DND-41 (cell line): Measurements from ENCODE around the gene CYP27B1.

Experiments
- ATAC-seq: fragments of 200-7000 bp; cut with Tn5 transposase; 3 replicates; pipeline ENCODE4 v1.9.1; 2021; ENCODE audit warnings: low read depth; ENCODE audit not compliant: insufficient read depth
- DNase-seq: peaks from one replicate; pipeline ENCODE4 v3.0.0-alpha.2; 2020
- H2AFZ ChIP-seq: 2 replicates; pipeline ENCODE4 v1.6.0; 2012; ENCODE audit warnings: low read depth, low read length
- H3K27ac ChIP-seq: 2 replicates; pipeline ENCODE4 v1.5.1; 2012; ENCODE audit warnings: low read length, inconsistent platforms
- H3K27me3 ChIP-seq: fragments of 200-600 bp; sonication (generic); 2 replicates; pipeline ENCODE4 v1.6.0; 2012; ENCODE audit warnings: low read length, mild to moderate bottlenecking, inconsistent platforms; ENCODE audit not compliant: insufficient read depth, poor library complexity
- H3K36me3 ChIP-seq: 2 replicates; pipeline ENCODE4 v1.5.1; 2012; ENCODE audit warnings: low read length, inconsistent platforms; ENCODE audit not compliant: insufficient read depth
- H3K4me1 ChIP-seq: 2 replicates; pipeline ENCODE4 v1.5.1; 2012; ENCODE audit warnings: mild to moderate bottlenecking, low read length; ENCODE audit not compliant: insufficient read depth
- H3K4me2 ChIP-seq: 2 replicates; pipeline ENCODE4 v1.6.0; 2012; ENCODE audit warnings: mild to moderate bottlenecking, moderate library complexity, low read length, inconsistent platforms; ENCODE audit not compliant: insufficient read depth
- H3K4me3 ChIP-seq, 2 experiments: fragments of 200-600 bp in 1 of 2; shearing (Covaris generic) in 1 of 2; 2 replicates each; pipeline ENCODE4 v1.5.1; 2012 to 2016; ENCODE audit warnings: inconsistent platforms in 2 of 2, low read length in 2 of 2, mild to moderate bottlenecking in 2 of 2, low read depth in 1 of 2, moderate library complexity in 1 of 2
- H3K79me2 ChIP-seq: 2 replicates; pipeline ENCODE4 v1.6.0; 2012; ENCODE audit warnings: low read length, inconsistent platforms; ENCODE audit not compliant: insufficient read depth
- H3K9ac ChIP-seq: 2 replicates; pipeline ENCODE4 v1.6.0; 2012; ENCODE audit warnings: low read depth, mild to moderate bottlenecking, inconsistent platforms, low read length, moderate library complexity
- H3K9me3 ChIP-seq: 2 replicates; pipeline ENCODE4 v1.5.1; 2012; ENCODE audit warnings: low read length, moderate library complexity, mild to moderate bottlenecking, inconsistent platforms; ENCODE audit not compliant: insufficient read depth, severe bottlenecking
- H4K20me1 ChIP-seq: 2 replicates; pipeline ENCODE4 v1.6.0; 2012; ENCODE audit warnings: low read length; ENCODE audit not compliant: insufficient read depth
- CTCF ChIP-seq: IDR thresholded peaks from 2 replicates; pipeline ENCODE4 v1.5.1; 2012; ENCODE audit warnings: borderline replicate concordance, low read length, moderate library complexity, mild to moderate bottlenecking; ENCODE audit not compliant: poor library complexity, severe bottlenecking; ENCODE audit errors: extremely low read depth
- EZH2 ChIP-seq: IDR thresholded peaks from 3 replicates; pipeline ENCODE4 v1.6.1; 2012; ENCODE audit warnings: borderline replicate concordance, low read depth, mild to moderate bottlenecking, moderate library complexity, low read length, inconsistent platforms; ENCODE audit not compliant: severe bottlenecking

Gene CYP27B1

GRCh38 chr12:57813971-57814772 lies 47.3 kb upstream of the CYP27B1 start:
- Histone ChIP-seq H2AFZ (no peak overlapping the region), H3K4me2 (no peak overlapping the region), H3K9me3 (no peaks in the 10 kb centered on the region), H3K79me2 (no peaks in the 10 kb centered on the region), H3K36me3 (no peaks in the 10 kb centered on the region), H4K20me1 (no peaks in the 10 kb centered on the region), H3K4me3 (no peak overlapping the region), H3K27me3 (no peaks in the 10 kb centered on the region), H3K4me1 (no peaks in the 10 kb centered on the region), H3K27ac (no peak overlapping the region), H3K9ac (no peak overlapping the region)
- TF ChIP-seq CTCF, result no peak
- TF ChIP-seq EZH2, result no peak
- no peak; the same call in 2 of the 3 replicates for ATAC-seq
- no peak for DNase-seq

GRCh38 chr12:57813111-57813970 lies 46.5 kb upstream of the CYP27B1 start:
- no peaks in the 10 kb centered on the region for H3K36me3 ChIP-seq
- TF ChIP-seq EZH2 (no peak), CTCF (no peak)
- H3K4me1 ChIP-seq, result no peaks in the 10 kb centered on the region
- no peak for DNase-seq
- no peak overlapping the region for H3K4me3 ChIP-seq
- no peaks in the 10 kb centered on the region for H3K9me3 ChIP-seq
- H3K27ac ChIP-seq, result no peak overlapping the region
- H4K20me1 ChIP-seq, result no peaks in the 10 kb centered on the region
- H3K27me3 ChIP-seq, result no peaks in the 10 kb centered on the region
- no peak overlapping the region for H3K9ac ChIP-seq
- H3K79me2 ChIP-seq, result no peaks in the 10 kb centered on the region
- H2AFZ ChIP-seq, result no peak overlapping the region
- no peak for ATAC-seq
- no peak overlapping the region for H3K4me2 ChIP-seq

GRCh38 chr12:57811028-57811755 lies 44.3 kb upstream of the CYP27B1 start:
- no peaks in the 10 kb centered on the region for H3K4me1 ChIP-seq

More at GRCh38 chr12:57811028-57811755, 44.3 kb upstream of the CYP27B1 start:
- Histone ChIP-seq H3K36me3 (peaks cover 5% of the 10 kb centered on the region; the same call in 1 of the 2 replicates), H3K27ac (no peak overlapping the region), H3K4me2 (no peak overlapping the region), H4K20me1 (no peaks in the 10 kb centered on the region), H2AFZ (no peak overlapping the region), H3K27me3 (no peaks in the 10 kb centered on the region), H3K4me3 (no peak overlapping the region), H3K9ac (no peak overlapping the region), H3K9me3 (no peaks in the 10 kb centered on the region), H3K79me2 (no peaks in the 10 kb centered on the region)
- DNase-seq, result no peak
- TF ChIP-seq CTCF, result no peak
- no peak for TF ChIP-seq EZH2
- ATAC-seq, result no peak
